GM18520 (cell line): ENCODE results near the gene PLEKHA5.

Experiments
- ATAC-seq: cut with Tn5 transposase; IDR thresholded peaks from one replicate; pipeline ENCODE4 v1.9.1; 2021; ENCODE audit not compliant: unreplicated experiment

Gene PLEKHA5

DNA sequence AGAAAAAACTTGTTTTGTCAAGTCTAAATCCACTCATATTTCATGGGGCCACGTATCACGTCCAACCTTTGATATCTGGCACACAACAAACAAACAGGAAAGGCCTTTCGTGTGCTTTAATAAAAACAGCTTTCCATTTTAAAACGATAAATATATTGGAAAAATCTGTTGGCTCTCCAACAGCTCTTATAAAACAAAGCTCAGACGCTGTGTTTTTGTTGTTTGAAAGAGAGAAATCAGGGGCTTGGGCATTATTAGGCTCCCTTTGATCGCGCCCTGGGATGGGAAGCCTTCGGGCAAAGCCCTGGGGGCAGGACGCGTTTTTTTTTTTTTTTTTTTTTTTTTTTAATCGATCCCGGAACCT lies 429 bp upstream of the PLEKHA5 start:
- no peak for ATAC-seq

DNA sequence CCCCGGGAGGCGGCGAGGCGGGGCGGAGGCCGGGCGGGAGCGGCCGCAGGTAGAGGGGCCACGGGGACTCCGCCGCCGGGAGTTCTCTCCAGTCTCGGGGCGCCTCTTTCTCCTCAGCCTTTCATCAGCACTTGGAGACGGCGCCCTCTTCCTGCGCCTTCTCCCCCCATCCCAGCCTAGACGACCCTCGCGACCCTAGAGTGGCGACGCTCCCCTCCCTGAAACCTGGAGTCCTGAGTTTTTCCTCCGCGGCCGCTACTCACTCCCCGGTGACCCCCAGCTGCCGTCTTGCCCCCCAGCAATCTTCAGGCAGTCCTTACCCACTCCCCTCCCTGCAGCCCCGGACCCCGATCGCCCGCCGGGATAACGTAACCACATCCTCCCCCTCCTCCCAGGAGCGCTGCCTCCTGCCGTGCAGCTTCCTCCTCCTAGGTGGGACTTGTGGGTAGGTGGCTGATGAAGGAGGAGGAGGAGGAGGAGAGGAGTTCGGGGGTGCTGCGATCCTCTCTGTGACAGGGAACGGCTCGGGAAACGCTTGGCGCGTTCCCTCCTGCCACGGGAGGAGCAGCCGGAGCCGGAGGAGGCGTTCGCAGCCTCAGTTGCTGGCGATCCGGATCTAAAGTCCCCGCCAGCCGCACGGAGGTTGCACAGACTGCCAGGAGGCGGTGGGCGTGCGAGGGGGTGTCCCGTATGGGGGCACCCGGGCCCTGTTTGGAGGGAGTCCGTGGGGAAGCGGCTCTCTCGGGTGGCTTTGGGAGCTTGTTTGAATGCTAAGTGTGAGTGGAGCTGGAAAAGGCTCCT lies 891 bp downstream of the PLEKHA5 start:
- no peak for ATAC-seq

DNA sequence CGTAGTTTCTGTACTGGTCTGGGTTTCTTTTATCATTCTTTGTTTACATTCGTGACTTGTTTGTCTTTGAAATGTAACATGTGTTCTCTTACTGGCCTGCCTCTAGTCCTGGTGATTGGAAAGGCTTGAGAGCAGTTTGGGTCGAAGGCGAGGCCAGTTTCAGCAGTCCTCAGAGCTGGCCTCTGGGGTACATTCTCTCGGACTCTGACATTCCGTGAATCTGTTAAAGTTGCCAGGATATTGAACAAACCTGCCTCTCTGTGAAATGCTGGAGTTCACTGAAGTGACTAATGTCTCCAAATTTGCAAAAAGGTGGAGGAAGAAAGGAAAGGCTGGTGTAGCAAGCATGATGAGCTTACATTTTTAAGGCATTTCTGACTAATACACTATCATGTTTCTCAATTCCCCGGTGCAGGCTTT lies 1.5 kb downstream of the PLEKHA5 start:
- ATAC-seq = no peak

DNA sequence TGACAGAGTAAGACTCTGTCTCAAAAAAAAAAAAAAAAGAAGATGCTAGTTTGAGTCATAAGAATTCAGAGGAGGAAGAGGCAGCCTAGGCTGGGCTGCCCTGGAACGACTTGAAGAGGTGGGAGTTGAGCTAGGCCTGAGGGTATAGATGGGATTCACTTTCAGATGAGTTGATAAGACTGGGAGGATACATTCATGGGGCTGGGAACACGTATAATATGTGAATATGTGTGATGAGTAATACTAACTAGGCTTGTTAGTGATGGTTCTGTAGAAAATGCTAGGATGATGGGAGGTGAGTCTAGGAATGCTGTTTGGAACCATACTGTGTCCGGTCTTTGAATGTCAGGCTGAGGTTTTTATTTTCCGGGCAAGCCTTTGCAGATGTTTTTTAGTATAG lies 9.0 kb downstream of the PLEKHA5 start:
- ATAC-seq = no peak

DNA sequence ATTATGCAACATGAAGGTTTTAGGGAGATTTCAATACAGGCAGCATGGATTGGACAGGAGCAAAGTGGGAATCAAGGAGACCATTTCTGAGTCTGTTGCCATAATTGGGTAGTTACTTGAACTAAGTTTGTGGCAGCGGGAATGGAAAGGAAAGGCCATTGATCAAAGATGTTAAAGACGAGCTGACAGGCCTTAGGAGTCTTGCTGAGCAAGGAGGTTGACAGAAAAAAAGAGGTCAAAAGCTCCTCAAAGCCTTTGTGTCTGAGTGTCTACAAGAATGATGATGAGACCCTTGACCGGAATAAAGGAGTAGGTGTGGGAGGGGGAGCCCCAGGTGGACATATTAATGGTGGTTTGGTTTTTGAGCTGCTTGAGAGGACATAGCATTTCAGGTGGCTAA lies 9.4 kb downstream of the PLEKHA5 start:
- ATAC-seq = no peak

DNA sequence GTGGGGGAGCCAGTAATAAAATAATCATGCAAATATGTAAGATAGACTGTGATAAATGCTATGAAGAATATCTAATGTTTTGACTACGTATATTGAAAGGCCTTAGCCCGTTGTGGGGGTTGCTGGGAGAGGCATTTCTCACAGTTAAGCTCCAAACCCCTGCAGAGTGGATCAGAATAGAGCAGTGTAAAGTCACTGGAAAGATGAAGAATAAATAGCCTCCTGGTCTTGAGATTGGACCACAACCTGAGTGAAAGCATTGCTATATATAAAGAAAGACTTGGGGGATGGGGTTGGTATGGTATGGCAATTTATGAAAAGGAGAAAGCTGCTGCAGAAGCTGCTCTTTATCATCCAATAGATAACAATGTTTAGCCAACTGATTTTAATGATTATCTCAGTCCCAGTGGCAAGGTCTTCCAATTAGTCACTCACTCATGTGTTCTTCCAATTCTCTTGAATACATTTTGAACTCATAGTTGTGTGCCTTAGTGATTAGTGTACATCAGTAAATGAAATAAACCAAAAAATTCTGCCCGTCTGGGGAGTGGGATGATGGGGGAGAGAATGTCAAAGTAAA lies 10.2 kb downstream of the PLEKHA5 start:
- no peak for ATAC-seq

DNA sequence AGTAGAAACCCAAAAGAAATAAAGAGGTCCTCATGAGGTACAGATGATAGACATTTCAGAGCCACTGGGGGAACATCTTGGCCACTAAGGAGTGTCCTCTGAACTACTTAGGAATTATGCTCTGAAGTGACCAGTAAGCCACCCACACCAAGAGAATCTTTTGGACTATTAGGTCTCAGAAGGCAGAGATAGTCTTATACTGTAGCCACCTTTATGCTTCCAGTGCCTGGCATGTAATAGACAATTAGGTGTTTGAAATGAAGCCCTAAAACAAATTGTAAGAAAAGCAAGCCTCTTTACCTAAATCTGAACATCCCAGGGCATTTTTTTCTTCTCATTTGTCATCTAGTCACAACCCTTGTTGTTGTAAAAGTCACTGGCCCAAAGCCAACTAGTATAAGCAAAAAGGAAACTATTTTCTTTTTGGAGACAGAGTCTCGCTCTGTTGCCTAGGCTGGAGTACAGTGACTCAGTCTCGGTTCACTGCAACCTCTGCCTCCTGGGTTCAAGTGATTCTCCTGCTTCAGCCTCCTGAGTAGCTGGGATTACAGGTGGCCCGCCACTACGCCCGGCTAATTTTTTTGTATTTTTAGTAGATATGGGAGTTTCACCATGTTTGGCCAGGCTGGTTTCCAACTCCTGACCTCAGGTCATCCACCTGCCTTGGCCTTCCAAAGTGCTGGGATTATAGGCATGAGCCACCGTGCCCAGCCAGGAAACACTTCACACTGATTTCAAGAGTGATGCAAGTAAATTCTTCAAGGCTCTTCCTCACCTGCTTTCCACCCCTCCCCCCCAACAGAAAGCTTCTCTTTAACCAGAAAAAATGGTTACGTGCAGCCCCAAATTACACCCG lies 11.1 kb downstream of the PLEKHA5 start:
- ATAC-seq = no peak

DNA sequence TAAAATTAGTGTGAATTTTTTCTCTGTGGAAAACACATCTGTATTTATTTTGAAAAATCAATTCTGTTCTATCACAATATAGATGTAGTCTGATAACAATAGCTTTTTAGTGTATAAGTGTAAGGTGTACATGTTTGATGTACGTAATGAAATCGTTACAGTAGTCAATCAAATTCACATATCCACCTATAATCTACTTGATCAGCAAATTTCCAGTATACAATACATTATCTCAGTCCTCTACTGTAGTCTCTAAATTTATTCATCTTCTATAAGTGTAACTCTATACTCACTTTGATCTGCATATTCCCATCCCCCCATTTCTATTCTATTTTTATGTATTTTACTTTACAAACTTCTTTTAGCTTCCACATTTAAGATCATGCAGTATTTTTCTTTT lies 13.0 kb downstream of the PLEKHA5 start:
- ATAC-seq = no peak

DNA sequence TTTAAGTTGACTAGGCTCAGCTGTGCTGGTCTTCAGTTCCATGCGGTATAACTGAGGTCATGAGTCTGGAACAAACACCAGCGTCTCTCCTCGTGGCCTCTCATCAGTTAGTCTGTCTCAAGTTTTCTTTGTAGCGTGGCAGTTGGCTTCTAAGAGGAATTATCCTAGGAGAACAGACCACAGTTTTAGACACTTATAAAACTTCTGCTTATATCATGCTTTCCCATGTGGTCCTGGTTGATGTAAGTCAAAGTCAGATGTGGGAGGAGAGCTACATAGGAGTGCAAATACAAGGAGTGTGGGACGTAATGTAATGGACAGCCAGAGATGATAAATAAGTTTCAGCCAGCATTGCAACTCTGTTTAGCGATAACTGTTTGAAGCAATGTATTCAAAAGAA lies 14.8 kb downstream of the PLEKHA5 start:
- ATAC-seq = no peak

DNA sequence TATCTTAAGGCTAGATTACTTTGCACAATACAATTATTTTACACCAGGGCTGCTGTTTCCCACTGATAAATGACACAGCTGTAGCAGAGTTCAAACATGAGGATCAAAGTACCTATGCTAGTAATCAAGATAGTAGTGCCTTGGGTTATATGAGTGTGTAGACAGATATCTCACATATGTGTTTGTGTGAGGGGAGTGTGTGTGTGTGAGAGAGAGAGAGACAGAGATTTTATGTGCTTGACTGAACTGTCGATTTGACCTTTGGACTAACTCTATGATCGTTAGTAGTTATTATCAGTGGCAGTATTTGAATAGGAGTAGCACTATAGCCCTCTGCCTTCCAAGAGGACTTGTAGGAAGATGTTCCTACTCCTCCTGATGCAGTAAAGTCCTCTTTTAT lies 15.5 kb downstream of the PLEKHA5 start:
- ATAC-seq = no peak

DNA sequence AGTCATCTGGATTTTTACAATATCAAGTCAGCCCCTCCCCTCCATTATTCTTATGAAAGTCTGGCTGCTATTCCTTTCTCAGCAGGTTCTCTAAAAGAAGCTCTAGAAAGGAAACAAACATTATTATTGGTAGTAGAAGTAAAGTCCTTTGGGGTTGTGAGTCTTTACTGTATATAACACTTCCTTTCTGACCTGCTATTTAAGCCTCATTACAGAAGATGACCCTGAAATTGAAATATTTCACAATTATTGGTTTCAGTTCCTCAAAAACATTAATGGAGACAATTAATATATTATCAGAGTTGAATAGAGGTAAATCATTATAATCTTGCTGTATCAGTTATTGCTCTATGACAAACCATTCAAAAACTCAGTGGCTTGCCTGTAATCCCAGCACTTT lies 19.3 kb downstream of the PLEKHA5 start:
- no peak for ATAC-seq

DNA sequence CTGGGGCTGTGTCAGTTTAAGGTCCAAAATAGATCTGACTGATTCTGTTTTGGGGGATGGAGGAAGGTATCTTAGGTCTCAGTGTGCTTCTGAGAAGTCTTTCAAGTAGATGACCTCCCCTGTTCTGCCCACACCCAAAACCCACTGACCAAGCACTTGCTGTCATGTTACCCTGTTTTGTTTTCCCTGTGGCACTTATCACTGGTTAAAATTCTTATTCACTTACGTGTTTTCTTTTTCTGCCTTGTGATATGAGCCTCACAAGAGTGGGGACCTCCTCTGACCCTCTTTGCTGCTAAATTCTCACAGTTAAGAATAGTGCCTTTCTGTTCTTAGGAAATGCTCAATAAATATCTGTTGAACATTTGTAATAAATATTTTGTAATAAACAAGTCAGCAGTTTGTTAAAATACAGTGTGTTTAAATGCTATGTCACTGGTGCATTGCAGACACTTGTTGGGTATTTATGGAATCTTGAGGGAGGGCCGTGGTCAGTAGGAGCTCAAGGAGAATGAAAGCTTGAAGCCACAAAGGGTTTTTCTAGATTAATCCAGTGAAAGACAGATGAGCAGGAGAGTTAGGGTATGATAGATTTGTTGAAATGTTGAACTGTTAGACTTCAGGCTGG lies 20.9 kb downstream of the PLEKHA5 start:
- no peak for ATAC-seq

DNA sequence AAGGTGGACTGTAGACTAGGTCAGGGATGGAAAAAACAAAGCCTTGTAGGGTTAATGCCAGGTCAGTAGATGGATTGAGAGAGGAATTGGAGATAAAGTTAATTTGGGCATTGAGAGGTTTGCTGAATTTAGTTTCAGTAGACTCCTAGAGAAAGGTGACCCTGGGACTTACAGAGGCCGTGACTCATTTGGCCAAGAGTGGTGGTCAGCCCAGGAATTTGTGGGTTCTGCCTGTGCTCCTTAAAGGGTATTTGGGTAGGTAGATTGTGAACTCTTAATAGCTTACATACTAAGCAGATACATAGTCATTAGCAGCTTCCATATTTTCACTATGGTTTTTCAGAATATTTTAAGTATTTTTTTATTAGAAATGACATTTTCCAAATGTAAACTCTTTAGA lies 21.8 kb downstream of the PLEKHA5 start:
- no peak for ATAC-seq

DNA sequence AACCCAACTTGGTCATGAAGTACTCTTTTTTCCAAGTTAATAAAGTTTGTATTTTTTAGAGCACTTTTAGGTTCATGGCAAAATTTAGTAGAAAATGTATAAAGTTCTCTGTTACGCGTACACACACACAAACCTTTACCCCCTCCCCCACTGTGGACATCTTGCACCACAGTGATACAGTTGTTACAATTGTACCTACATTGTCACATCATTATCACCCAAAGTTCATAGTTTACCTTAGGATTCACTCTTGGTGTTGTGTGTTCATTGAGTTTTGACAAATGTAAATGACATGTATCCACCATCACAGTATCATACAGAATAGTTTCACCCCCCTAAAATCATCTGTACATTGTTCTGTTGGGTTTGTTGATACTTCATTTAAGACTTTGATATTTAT lies 23.9 kb downstream of the PLEKHA5 start:
- no peak for ATAC-seq

DNA sequence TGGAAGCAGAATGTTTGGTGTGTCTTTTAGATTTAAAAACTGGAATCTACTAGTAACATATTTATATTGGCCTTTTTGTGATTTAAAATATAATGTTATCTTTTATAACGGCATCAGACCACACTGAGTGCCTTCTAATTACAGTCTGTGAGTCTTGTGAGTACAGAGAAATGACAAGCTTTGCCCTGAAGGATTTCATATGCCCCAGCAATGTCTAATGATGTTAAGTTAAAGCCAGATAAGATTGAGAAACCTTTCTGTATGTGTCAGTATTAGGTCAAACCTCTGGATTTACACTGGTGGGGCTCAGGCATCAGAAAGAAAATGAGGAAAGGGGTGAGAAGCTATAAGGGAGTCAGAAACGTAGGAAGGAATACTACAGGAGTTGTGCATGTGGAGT lies 25.2 kb downstream of the PLEKHA5 start:
- no peak for ATAC-seq

DNA sequence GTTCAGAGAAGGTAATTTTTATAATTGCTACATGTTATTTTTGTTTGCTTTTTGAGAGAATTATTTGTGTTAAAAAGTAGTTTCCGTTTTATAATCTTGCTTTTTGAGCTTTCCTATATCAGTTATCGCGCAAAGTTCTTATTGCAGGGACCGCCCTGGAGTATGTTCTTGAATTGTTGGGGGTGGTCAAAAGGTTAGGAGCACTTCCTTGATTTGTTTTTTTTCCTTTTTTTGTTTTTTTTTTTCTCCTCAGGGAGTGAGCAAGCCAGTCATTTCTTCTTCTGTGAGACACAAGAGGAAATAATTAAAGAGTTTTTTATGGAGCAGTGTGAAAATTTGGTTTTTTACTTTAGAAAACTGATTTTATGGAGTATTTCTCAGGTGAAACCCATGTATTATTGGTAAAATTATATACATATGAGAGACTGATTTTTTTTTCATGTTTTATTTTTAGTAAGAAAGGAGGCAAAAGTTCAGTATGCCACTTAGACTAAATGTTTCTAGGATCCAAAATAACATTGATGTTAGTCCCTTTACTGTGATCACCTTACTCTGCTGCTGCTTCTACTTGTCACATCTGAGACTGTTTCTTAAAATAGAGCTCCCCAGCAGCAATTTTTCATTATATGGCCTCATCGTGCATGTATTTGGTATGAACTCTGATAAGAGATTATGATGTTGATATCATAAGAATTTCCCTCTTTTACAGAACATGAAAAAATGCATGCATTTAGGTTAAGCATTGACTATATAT lies 26.6 kb downstream of the PLEKHA5 start:
- ATAC-seq = no peak

DNA sequence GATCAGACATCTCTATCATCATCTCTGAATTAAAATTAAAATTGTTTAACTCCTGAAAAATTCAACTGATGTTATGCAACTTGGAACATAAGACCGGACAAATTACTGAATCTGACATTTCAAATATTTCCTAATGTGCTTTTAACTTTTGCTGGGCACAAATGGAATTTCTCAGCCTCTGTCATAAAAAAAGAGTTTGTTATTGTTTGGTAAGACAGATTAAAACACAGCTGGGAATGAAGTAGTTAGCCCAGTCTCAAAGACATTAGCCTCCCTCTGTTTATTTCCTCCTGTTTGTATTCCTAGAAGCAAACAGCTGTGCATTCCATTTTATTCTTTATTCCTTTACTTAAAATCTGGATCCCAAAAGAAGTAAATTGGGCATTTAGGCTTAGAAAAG lies 29.4 kb downstream of the PLEKHA5 start:
- ATAC-seq = no peak

DNA sequence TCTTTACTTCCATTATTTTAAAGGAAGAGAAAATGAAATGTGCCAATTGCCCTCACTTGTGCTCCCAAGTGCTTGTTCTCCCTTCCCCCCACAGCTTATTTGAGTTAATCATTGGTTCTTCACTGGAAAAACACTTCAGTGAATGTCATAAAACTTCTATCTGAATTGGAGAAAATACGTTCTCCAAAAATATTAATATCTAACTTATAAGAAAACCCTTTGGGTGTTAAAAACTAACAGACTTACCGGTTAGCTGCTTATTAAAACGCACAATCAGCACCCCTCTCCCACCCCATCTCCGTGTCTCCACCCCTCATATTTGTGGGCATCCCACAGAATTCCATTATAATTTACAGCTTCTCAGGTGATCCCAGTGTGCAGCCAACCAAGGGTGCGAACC lies 31.7 kb downstream of the PLEKHA5 start:
- no peak for ATAC-seq

DNA sequence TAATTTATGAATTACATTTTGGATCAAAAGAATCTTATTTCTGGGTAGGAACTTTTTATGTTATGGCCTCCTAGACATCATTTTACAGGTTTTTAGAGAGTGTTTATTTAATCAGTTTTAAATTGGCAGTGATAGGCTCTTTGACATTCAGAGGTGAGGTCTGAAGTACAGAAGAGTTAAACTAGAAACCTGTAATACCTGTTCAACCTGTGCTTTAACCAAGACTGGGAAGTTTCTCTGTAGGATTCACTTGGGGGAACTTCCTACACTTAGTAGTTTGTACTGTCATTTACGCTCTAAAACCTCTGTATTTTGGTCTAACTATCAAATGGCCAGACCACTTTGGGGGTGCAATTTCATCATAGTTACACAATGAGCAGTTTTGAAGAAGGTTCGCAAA lies 35.9 kb downstream of the PLEKHA5 start:
- ATAC-seq = no peak

DNA sequence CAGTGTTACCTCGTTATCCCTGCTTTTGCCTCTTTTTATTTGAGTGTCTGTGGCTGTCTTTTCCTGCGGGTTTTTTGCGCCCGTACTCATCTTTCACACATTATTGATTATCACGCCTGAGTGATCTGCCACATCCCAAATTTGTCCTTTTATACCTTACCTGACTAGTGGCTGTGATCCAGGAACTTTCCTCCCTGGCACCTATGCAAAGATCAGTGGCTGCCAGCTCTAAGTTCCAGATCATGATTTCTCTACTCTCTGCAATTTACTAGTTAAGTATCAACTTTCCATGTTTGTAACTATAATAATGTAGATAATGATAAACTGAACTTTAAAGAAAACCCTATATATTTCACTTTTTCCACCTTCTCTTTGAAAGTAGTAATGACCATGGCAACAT lies 36.9 kb downstream of the PLEKHA5 start:
- no peak for ATAC-seq

DNA sequence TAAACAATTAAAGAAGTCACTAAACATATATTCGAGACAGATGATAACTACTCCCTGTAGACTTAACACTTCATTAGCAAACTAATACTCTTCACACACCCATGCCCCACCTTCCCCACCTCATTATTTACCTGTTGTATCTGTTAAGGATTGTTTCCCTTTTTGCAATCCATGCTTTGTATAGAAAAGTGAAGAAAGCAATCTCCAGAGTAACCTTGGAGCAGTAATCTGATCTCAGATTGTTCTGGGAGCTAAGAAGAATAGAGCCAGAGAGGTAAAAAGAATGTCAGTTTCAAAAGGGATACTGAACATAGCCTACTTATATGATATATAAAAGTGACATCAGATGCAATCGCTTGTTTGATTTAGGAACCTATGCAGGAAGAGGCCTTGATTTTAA lies 37.4 kb downstream of the PLEKHA5 start:
- no peak for ATAC-seq
